Measurements from ENCODE around the gene FRAS1. TPM values are rescaled to one million over a fixed set of nuclear protein-coding genes. Genes with fewer than 3 reads are reported as not detected.

FRAS1 gene
- total and polyA plus RNA-seq, 2 donors (not counting 3 experiments of a cell fraction or from before 2014, with no cell fraction given) = 1.4 to 3.6 TPM

GRCh38 chr4:78509043-78509442 lies 451.9 kb downstream of the FRAS1 start:
- no peaks in the 10 kb centered on the region for H3K27me3 ChIP-seq (ENCODE audit: control insufficient read depth in 2 of 2, insufficient read depth in 2 of 2, low read length in 2 of 2)
- FAIRE-seq = no peak
- no peaks in the 10 kb centered on the region for H3K79me2 ChIP-seq (ENCODE audit: control insufficient read depth, insufficient read depth, low read length)
- H4K20me1 ChIP-seq (replicated peaks; ENCODE audit: control insufficient read depth, extremely low read depth, insufficient read depth, low read length) = no peaks in the 10 kb centered on the region
- H3K9ac ChIP-seq (replicated peaks; ENCODE audit: extremely low read depth, insufficient read depth, low read length) = no peak overlapping the region
- no TSS peak for BruUV-seq (replicated peaks)
- no peak for DNase-seq (ENCODE audit: low read depth, low spot score)
- TF ChIP-seq, protein P1, sequence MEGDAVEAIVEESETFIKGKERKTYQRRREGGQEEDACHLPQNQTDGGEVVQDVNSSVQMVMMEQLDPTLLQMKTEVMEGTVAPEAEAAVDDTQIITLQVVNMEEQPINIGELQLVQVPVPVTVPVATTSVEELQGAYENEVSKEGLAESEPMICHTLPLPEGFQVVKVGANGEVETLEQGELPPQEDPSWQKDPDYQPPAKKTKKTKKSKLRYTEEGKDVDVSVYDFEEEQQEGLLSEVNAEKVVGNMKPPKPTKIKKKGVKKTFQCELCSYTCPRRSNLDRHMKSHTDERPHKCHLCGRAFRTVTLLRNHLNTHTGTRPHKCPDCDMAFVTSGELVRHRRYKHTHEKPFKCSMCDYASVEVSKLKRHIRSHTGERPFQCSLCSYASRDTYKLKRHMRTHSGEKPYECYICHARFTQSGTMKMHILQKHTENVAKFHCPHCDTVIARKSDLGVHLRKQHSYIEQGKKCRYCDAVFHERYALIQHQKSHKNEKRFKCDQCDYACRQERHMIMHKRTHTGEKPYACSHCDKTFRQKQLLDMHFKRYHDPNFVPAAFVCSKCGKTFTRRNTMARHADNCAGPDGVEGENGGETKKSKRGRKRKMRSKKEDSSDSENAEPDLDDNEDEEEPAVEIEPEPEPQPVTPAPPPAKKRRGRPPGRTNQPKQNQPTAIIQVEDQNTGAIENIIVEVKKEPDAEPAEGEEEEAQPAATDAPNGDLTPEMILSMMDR (IDR thresholded peaks at IDR 0.05; ENCODE audit: extremely low read depth in 1 of 2, insufficient read depth in 1 of 2, low read depth in 1 of 2, low read length in 2 of 2) = no peak
- TF ChIP-seq FOS (IDR thresholded peaks at IDR 0.05; ENCODE audit: borderline replicate concordance, insufficient read depth, low read length) (no peak), MAX (IDR thresholded peaks at IDR 0.05; ENCODE audit: insufficient read depth, insufficient read length) (no peak), EZH2 (IDR thresholded peaks at IDR 0.05; ENCODE audit: borderline replicate concordance, low read depth, low read length, severe bottlenecking) (no peak)
- dilution Hi-C loops (cut with MboI; ENCODE audit: extremely low pct_ligation_motif_present, low sequenced_read_pairs) = no loop called here
- no peaks in the 10 kb centered on the region for H3K4me1 ChIP-seq (ENCODE audit: control insufficient read depth, extremely low read depth, insufficient read depth, low read length)
- no peaks in the 10 kb centered on the region for H3K36me3 ChIP-seq (ENCODE audit: control insufficient read depth in 2 of 2, extremely low read depth in 1 of 2, insufficient read depth in 2 of 2, low read length in 2 of 2)
- no peak overlapping the region for H3K27ac ChIP-seq (ENCODE audit: insufficient read depth, low read depth, low read length)
- no peak overlapping the region for H3K4me3 ChIP-seq (replicated peaks in 1 of 3; ENCODE audit: insufficient read depth in 1 of 3, low read depth in 1 of 3, low read length in 3 of 3)
- no peaks in the 10 kb centered on the region for H3K9me1 ChIP-seq (replicated peaks; ENCODE audit: control insufficient read depth, extremely low read depth, insufficient read depth, low read length)
- intact Hi-C loops (cut with micrococcal nuclease) = no loop called here
- H3K9me3 ChIP-seq (replicated peaks; ENCODE audit: control insufficient read depth, insufficient read depth, low read length) = no peaks in the 10 kb centered on the region
- ChIA-PET CTCF (interaction anchor here (1.1 kb wide), 1 partner anchor 515 kb away, joined by 3 read pairs; no protein-coding TSS in a partner anchor), POLR2A (no interaction called here)
- no peak overlapping the region for H2AFZ ChIP-seq (ENCODE audit: low read depth, low read length)
- H3K4me2 ChIP-seq (ENCODE audit: insufficient read depth, low read length) = no peak overlapping the region

DNA sequence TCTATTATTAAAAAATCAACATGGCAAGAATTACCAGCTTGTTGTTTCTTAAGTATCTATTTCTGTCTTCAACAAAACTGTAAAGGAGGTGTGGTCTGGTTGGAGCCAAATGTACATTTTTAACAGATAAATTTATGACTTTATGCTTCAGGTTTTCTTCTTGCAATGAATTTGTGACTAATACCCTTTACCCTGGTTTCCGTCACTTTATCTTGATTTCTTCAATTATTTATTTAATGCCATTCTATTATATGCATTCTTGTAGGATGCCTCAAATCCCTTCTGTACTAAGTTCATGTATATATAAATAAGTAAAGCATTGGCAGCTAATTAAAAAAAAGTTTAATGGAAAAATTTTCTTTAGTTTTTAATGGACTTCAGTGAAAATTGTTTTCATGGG lies 453.0 kb downstream of the FRAS1 start:
- H3K27me3 ChIP-seq (ENCODE audit: control insufficient read depth in 2 of 2, insufficient read depth in 2 of 2, low read length in 2 of 2) = no peaks in the 10 kb centered on the region
- TF ChIP-seq, protein P1 (IDR thresholded peaks at IDR 0.05; ENCODE audit: extremely low read depth in 1 of 2, insufficient read depth in 1 of 2, low read depth in 1 of 2, low read length in 2 of 2) = no peak
- TF ChIP-seq JUN (IDR thresholded peaks at IDR 0.05; ENCODE audit: borderline replicate concordance, insufficient read depth, insufficient read length, low read depth) = no peak
- no peak for TF ChIP-seq POLR2A (IDR thresholded peaks at IDR 0.05; ENCODE audit: low read depth, low read length)
- no peak for TF ChIP-seq FOS (IDR thresholded peaks at IDR 0.05; ENCODE audit: borderline replicate concordance, insufficient read depth, low read length)
- no peak for TF ChIP-seq POLR2AphosphoS5 (IDR thresholded peaks at IDR 0.05; ENCODE audit: insufficient read depth, low read depth, low read length)
- TF ChIP-seq MAX (IDR thresholded peaks at IDR 0.05; ENCODE audit: insufficient read depth, insufficient read length) = no peak
- TF ChIP-seq EZH2 (IDR thresholded peaks at IDR 0.05; ENCODE audit: borderline replicate concordance, low read depth, low read length, severe bottlenecking) = no peak
- no peak for TF ChIP-seq MYC (IDR thresholded peaks at IDR 0.05; ENCODE audit: low read depth, low read length)
- no peak for TF ChIP-seq GATA2 (IDR thresholded peaks at IDR 0.05; ENCODE audit: insufficient read depth, insufficient read length, low read depth, low read length)
- no peak for FAIRE-seq
- intact Hi-C loops (cut with micrococcal nuclease) (loop anchor here (10.0 kb wide), 1 partner anchor 685 kb away; no protein-coding TSS in a partner anchor), dilution Hi-C loops (cut with MboI; ENCODE audit: extremely low pct_ligation_motif_present, low sequenced_read_pairs) (no loop called here)
- H3K4me1 ChIP-seq (ENCODE audit: control insufficient read depth, extremely low read depth, insufficient read depth, low read length) = no peaks in the 10 kb centered on the region
- no peaks in the 10 kb centered on the region for H3K36me3 ChIP-seq (ENCODE audit: control insufficient read depth in 2 of 2, extremely low read depth in 1 of 2, insufficient read depth in 2 of 2, low read length in 2 of 2)
- H3K9me3 ChIP-seq (replicated peaks; ENCODE audit: control insufficient read depth, insufficient read depth, low read length) = no peaks in the 10 kb centered on the region
- no peak overlapping the region for H3K4me3 ChIP-seq (replicated peaks in 1 of 3; ENCODE audit: insufficient read depth in 1 of 3, low read depth in 1 of 3, low read length in 3 of 3)
- ChIA-PET CTCF (no interaction called here), POLR2A (no interaction called here)
- H3K4me2 ChIP-seq (ENCODE audit: insufficient read depth, low read length) = no peak overlapping the region
- H3K9ac ChIP-seq (replicated peaks; ENCODE audit: extremely low read depth, insufficient read depth, low read length) = no peak overlapping the region
- no peak overlapping the region for H3K27ac ChIP-seq (ENCODE audit: insufficient read depth, low read depth, low read length)
- no peaks in the 10 kb centered on the region for H4K20me1 ChIP-seq (replicated peaks; ENCODE audit: control insufficient read depth, extremely low read depth, insufficient read depth, low read length)
- BruUV-seq (replicated peaks) = no TSS peak
- H3K79me2 ChIP-seq (ENCODE audit: control insufficient read depth, insufficient read depth, low read length) = no peaks in the 10 kb centered on the region
- H2AFZ ChIP-seq (ENCODE audit: low read depth, low read length) = no peak overlapping the region
- no peak for DNase-seq (ENCODE audit: low read depth, low spot score)
- H3K9me1 ChIP-seq (replicated peaks; ENCODE audit: control insufficient read depth, extremely low read depth, insufficient read depth, low read length) = no peaks in the 10 kb centered on the region

All from endothelial cell of umbilical vein (primary cell).